IMR-90 (cell line): ENCODE data around the gene NPM1. TPM values are rescaled to one million over a fixed set of nuclear protein-coding genes. Genes with fewer than 3 reads are reported as not detected.

Experiments used
- ATAC-seq: fragments of 200-7000 bp; cut with Tn5 transposase; 2 replicates; pipeline ENCODE4 v1.9.1; 2020; ENCODE audit warnings: low read depth, mild to moderate bottlenecking, moderate library complexity
- BruUV-seq: library from RNA; stranded (reverse); fragments of 400-500 nt; replicated peaks from 2 replicates; lab custom pipeline; 2021; lab: Mats Ljungman, UMichigan
- CTCF ChIA-PET: fragments of 300-600 bp; formaldehyde crosslinking; extraction: SDS; loops from one replicate; lab custom pipeline; 2021; ENCODE audit warnings: antibody characterized with exemption; lab: Yijun Ruan, JAX
- POLR2A ChIA-PET: fragments of 300-600 bp; sonication (Branson Sonifier 250); formaldehyde crosslinking; loops from one replicate; lab custom pipeline; 2022; ENCODE audit warnings: antibody characterized with exemption; ENCODE audit not compliant: unreplicated experiment; lab: Charles Lee
- DNase-seq: peaks from one replicate; pipeline ENCODE4 v3.0.0; 2013
- H2AFZ ChIP-seq: replicated peaks from 2 replicates; pipeline ENCODE3; 2013; ENCODE audit warnings: low read length, mild to moderate bottlenecking; ENCODE audit not compliant: poor library complexity
- H2AK5ac ChIP-seq: 2 replicates; pipeline ENCODE4 v1.6.1; 2013; ENCODE audit warnings: low read depth, low read length, inconsistent platforms
- H2AK9ac ChIP-seq: replicated peaks from 2 replicates; pipeline ENCODE3; 2013; ENCODE audit warnings: mild to moderate bottlenecking, low read depth, low read length, moderate library complexity; ENCODE audit not compliant: poor library complexity
- H2BK120ac ChIP-seq: 2 replicates; pipeline ENCODE4 v1.6.1; 2013; ENCODE audit warnings: low read depth, low read length, inconsistent platforms
- H2BK15ac ChIP-seq: 3 replicates; pipeline ENCODE4 v1.6.1; 2013; ENCODE audit warnings: low read depth, low read length, inconsistent platforms
- H2BK20ac ChIP-seq: 2 replicates; pipeline ENCODE4 v1.6.1; 2013; ENCODE audit warnings: low read depth, mild to moderate bottlenecking, inconsistent platforms, low read length, moderate library complexity
- H2BK5ac ChIP-seq: 2 replicates; pipeline ENCODE4 v1.6.1; 2013; ENCODE audit warnings: mild to moderate bottlenecking, low read depth, low read length, inconsistent platforms; ENCODE audit not compliant: poor library complexity, severe bottlenecking
- H3K14ac ChIP-seq: replicated peaks from 2 replicates; pipeline ENCODE4 v1.6.1; 2013; ENCODE audit warnings: low read depth, low read length, inconsistent platforms
- H3K18ac ChIP-seq: 2 replicates; pipeline ENCODE4 v1.6.1; 2013; ENCODE audit warnings: low read depth, low read length, control low read depth
- H3K23ac ChIP-seq: 2 replicates; pipeline ENCODE4 v1.6.1; 2013; ENCODE audit warnings: low read depth, low read length, inconsistent platforms
- H3K27ac ChIP-seq: 2 replicates; pipeline ENCODE4 v1.5.1; 2013; ENCODE audit warnings: mild to moderate bottlenecking, control low read depth, low read length; ENCODE audit not compliant: insufficient read depth
- H3K27me3 ChIP-seq: 2 replicates; pipeline ENCODE4 v1.6.1; 2013; ENCODE audit warnings: low read length; ENCODE audit not compliant: control insufficient read depth, insufficient read depth
- H3K36me3 ChIP-seq: 2 replicates; pipeline ENCODE4 v1.6.1; 2013; ENCODE audit warnings: low read length, mixed read lengths; ENCODE audit not compliant: control insufficient read depth, insufficient read depth
- H3K4ac ChIP-seq: 2 replicates; pipeline ENCODE4 v1.6.1; 2013; ENCODE audit warnings: low read depth, low read length, inconsistent platforms
- H3K4me1 ChIP-seq: 2 replicates; pipeline ENCODE4 v1.6.1; 2013; ENCODE audit warnings: low read length, mixed read lengths; ENCODE audit not compliant: control insufficient read depth, insufficient read depth
- H3K4me2 ChIP-seq: 2 replicates; pipeline ENCODE4 v1.6.1; 2013; ENCODE audit warnings: low read depth, mild to moderate bottlenecking, control low read depth, low read length, moderate library complexity
- H3K4me3 ChIP-seq: 2 replicates; pipeline ENCODE4 v1.5.1; 2013; ENCODE audit warnings: low read depth, mild to moderate bottlenecking, control low read depth, low read length, moderate library complexity; ENCODE audit not compliant: insufficient read depth
- H3K56ac ChIP-seq: 2 replicates; pipeline ENCODE4 v1.6.1; 2013; ENCODE audit warnings: low read length, inconsistent platforms; ENCODE audit not compliant: insufficient read depth; ENCODE audit errors: extremely low read depth
- H3K79me1 ChIP-seq, 2 experiments: 2 replicates each; pipeline ENCODE4 v1.6.1; 2013; ENCODE audit warnings: low read length in 2 of 2, inconsistent platforms in 1 of 2, low read depth in 1 of 2
- H3K9ac ChIP-seq: 2 replicates; pipeline ENCODE4 v1.6.1; 2013; ENCODE audit warnings: low read depth, low read length, control low read depth
- H3K9me1 ChIP-seq: 2 replicates; pipeline ENCODE4 v1.6.1; 2013; ENCODE audit warnings: low read length, inconsistent platforms; ENCODE audit not compliant: insufficient read depth
- H3K9me3 ChIP-seq: 2 replicates; pipeline ENCODE4 v1.6.1; 2013; ENCODE audit warnings: low read length; ENCODE audit not compliant: control insufficient read depth, insufficient read depth
- H4K20me1 ChIP-seq: 2 replicates; pipeline ENCODE4 v1.6.1; 2013; ENCODE audit warnings: low read length, inconsistent platforms; ENCODE audit not compliant: insufficient read depth
- H4K5ac ChIP-seq: 2 replicates; pipeline ENCODE4 v1.6.1; 2013; ENCODE audit warnings: mild to moderate bottlenecking, low read depth, low read length, control low read depth
- H4K8ac ChIP-seq, 2 experiments: 2 replicates each; pipeline ENCODE4 v1.6.1; 2013; ENCODE audit warnings: low read depth in 2 of 2, low read length in 2 of 2, control low read depth in 1 of 2, inconsistent platforms in 1 of 2
- H4K91ac ChIP-seq: 2 replicates; pipeline ENCODE4 v1.6.1; 2013; ENCODE audit warnings: low read depth, low read length, inconsistent platforms; ENCODE audit not compliant: insufficient read depth
- BHLHE40 ChIP-seq: fragments of 150-350 bp; IDR thresholded peaks from 2 replicates; pipeline ENCODE4 v1.6.1; 2016; ENCODE audit warnings: mild to moderate bottlenecking, low read depth, low read length
- CEBPB ChIP-seq: IDR thresholded peaks from 2 replicates; pipeline ENCODE4 v1.6.1; 2012; ENCODE audit warnings: low read depth, low read length, improper control_type of control experiment
- CHD1 ChIP-seq: IDR thresholded peaks from 2 replicates; pipeline ENCODE4 v1.6.1; 2012; ENCODE audit warnings: low read depth, low read length, improper control_type of control experiment
- FOS ChIP-seq: fragments of 150-350 bp; IDR thresholded peaks from 2 replicates; pipeline ENCODE4 v1.6.1; 2016; ENCODE audit warnings: low read depth, low read length
- MAFK ChIP-seq: IDR thresholded peaks from 2 replicates; pipeline ENCODE4 v1.6.1; 2012; ENCODE audit warnings: low read depth, low read length, improper control_type of control experiment
- MAZ ChIP-seq: IDR thresholded peaks from 2 replicates; pipeline ENCODE4 v1.6.1; 2012; ENCODE audit warnings: low read depth, mild to moderate bottlenecking, low read length, improper control_type of control experiment, moderate library complexity, borderline replicate concordance
- MXI1 ChIP-seq: IDR thresholded peaks from 2 replicates; pipeline ENCODE4 v1.6.1; 2012; ENCODE audit warnings: low read depth, mild to moderate bottlenecking, low read length, moderate library complexity, borderline replicate concordance
- NFE2L2 ChIP-seq: fragments of 150-350 bp; IDR thresholded peaks from 2 replicates; pipeline ENCODE4 v1.6.1; 2016; ENCODE audit warnings: low read depth, mild to moderate bottlenecking, low read length
- POLR2A ChIP-seq: IDR thresholded peaks from 2 replicates; pipeline ENCODE4 v1.6.1; 2012; ENCODE audit warnings: mild to moderate bottlenecking, low read depth, low read length
- RAD21 ChIP-seq: IDR thresholded peaks from 2 replicates; pipeline ENCODE4 v1.6.1; 2012; ENCODE audit warnings: low read length, improper control_type of control experiment
- RCOR1 ChIP-seq: IDR thresholded peaks from 2 replicates; pipeline ENCODE4 v1.6.1; 2012; ENCODE audit warnings: mild to moderate bottlenecking, low read length, improper control_type of control experiment; ENCODE audit not compliant: insufficient replicate concordance
- RFX5 ChIP-seq: IDR thresholded peaks from 2 replicates; pipeline ENCODE4 v1.8.0; 2012; ENCODE audit warnings: low read depth, mild to moderate bottlenecking, low read length, moderate library complexity
- SMC3 ChIP-seq: fragments of 150-350 bp; IDR thresholded peaks from 2 replicates; pipeline ENCODE4 v1.6.1; 2016; ENCODE audit warnings: low read depth, mild to moderate bottlenecking, antibody characterized with exemption, low read length, moderate library complexity
- USF2 ChIP-seq: fragments of 150-350 bp; IDR thresholded peaks from 2 replicates; pipeline ENCODE4 v1.6.1; 2017; ENCODE audit warnings: mild to moderate bottlenecking, antibody characterized with exemption, low read length, low read depth
- WGBS, 2 experiments: methylation state at CpG; one replicate each; pipeline versions ENCODE4 v1.1.5 to v1.1.7; 2013; ENCODE audit warnings: missing lambda C conversion rate in 2 of 2; ENCODE audit not compliant: insufficient read length in 1 of 2; ENCODE audit errors: extremely low coverage in 2 of 2; 5-methylcytosine and 5-hydroxymethylcytosine counted together
- dilution Hi-C: fragments of 300-500 bp; cut with HindIII; formaldehyde crosslinking; loops from one replicate; pipeline ENCODE4 v1.14.3; 2018; ENCODE audit warnings: low sequenced_read_pairs; ENCODE audit not compliant: unreplicated experiment
- in situ Hi-C: fragments of 300-500 bp; cut with MboI; formaldehyde crosslinking; loops from 3 replicates; pipeline ENCODE4 v1.14.3; 2019; ENCODE audit warnings: low sequenced_read_pairs, inconsistent platforms, mixed read lengths
- intact Hi-C: fragments of 100-400 bp; cut with micrococcal nuclease; formaldehyde crosslinking; loops from 2 replicates; pipeline ENCODE4 v1.10.0; 2022
- polyA plus RNA-seq, 3 experiments: library from polyadenylated mRNA; depleted of rRNA; stranded (reverse); fragments of >200 nt; gene quantifications; 2 replicates each; pipeline ENCODE4 v1.2.3, GENCODE V29; 2012; ENCODE audit warnings: low replicate concordance in 1 of 3
- total RNA-seq: library from RNA; depleted of rRNA; stranded (reverse); fragments of >200 nt; gene quantifications from 2 replicates; pipeline ENCODE4 v1.2.3, GENCODE V29; 2012
- TF ChIP-seq, protein P1 (sequence below): conservative IDR thresholded peaks from 2 replicates; pipeline ENCODE4 v1.5.1; 2012; ENCODE audit warnings: mild to moderate bottlenecking, low read depth, low read length, improper control_type of control experiment

NPM1 gene
- total and polyA plus RNA-seq, 2 of the 4 experiments (the other 2 are of a cell fraction), result 856 to 929 TPM

- Histone ChIP-seq H4K91ac (no peak overlapping the region), H3K36me3 (no peaks in the 10 kb centered on the region), H2BK20ac (no peak overlapping the region), H3K18ac (no peak overlapping the region), H3K56ac (no peak overlapping the region), H3K9me3 (no peaks in the 10 kb centered on the region), H3K9me1 (no peaks in the 10 kb centered on the region), H4K8ac (no peak overlapping the region), H2AK5ac (no peak overlapping the region), H3K14ac (no peak overlapping the region), H3K4me2 (no peak overlapping the region), H2BK120ac (no peak overlapping the region), H2AK9ac (no peak overlapping the region), H3K27me3 (no peaks in the 10 kb centered on the region; the same call in 1 of the 2 replicates), H4K5ac (no peak overlapping the region), H2AFZ (no peak overlapping the region), H2BK5ac (no peak overlapping the region), H3K4me1 (peaks cover 2% of the 10 kb centered on the region; the same call in 1 of the 2 replicates), H3K4me3 (no peak overlapping the region), H3K79me1 (no peaks in the 10 kb centered on the region; a peak in 1 of 4 replicates), H3K4ac (no peak overlapping the region), H2BK15ac (no peak overlapping the region), H3K9ac (no peak overlapping the region), H3K23ac (no peak overlapping the region), H4K20me1 (peaks cover 23% of the 10 kb centered on the region), H3K27ac (no peak overlapping the region)
- DNase-seq (no peak), ATAC-seq (no peak)
- WGBS, 2 experiments, result 93% methylated on average over 11 of the region's 26 CpGs; no CpG with 5 or more reads in 1 of the 2 experiments
- in situ Hi-C loops, result loop anchor here (25.0 kb wide), 2 partner anchors 764 to 864 kb away; partner anchors contain the start of genes EFCAB9, STK10 and UBTD2
- intact Hi-C loops, result loop anchor here (5.0 kb wide), 1 partner anchor 99 kb away; no protein-coding TSS in a partner anchor
- POLR2A ChIA-PET, result no interaction called here
- CTCF ChIA-PET, result no interaction called here
- no TSS peak for BruUV-seq
- dilution Hi-C loops, result no loop called here
- no peak for TF ChIP-seq SMC3
- TF ChIP-seq FOS, result no peak
- TF ChIP-seq, protein P1, sequence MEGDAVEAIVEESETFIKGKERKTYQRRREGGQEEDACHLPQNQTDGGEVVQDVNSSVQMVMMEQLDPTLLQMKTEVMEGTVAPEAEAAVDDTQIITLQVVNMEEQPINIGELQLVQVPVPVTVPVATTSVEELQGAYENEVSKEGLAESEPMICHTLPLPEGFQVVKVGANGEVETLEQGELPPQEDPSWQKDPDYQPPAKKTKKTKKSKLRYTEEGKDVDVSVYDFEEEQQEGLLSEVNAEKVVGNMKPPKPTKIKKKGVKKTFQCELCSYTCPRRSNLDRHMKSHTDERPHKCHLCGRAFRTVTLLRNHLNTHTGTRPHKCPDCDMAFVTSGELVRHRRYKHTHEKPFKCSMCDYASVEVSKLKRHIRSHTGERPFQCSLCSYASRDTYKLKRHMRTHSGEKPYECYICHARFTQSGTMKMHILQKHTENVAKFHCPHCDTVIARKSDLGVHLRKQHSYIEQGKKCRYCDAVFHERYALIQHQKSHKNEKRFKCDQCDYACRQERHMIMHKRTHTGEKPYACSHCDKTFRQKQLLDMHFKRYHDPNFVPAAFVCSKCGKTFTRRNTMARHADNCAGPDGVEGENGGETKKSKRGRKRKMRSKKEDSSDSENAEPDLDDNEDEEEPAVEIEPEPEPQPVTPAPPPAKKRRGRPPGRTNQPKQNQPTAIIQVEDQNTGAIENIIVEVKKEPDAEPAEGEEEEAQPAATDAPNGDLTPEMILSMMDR, result no peak
- TF ChIP-seq USF2, result no peak
- no peak for TF ChIP-seq RAD21
- no peak for TF ChIP-seq BHLHE40
- no peak for TF ChIP-seq NFE2L2
- no peak for TF ChIP-seq MXI1
- TF ChIP-seq RFX5, result no peak
- no peak for TF ChIP-seq RCOR1
- TF ChIP-seq CEBPB, result no peak
- no peak for TF ChIP-seq POLR2A
- no peak for TF ChIP-seq CHD1
- TF ChIP-seq MAZ, result no peak
- no peak for TF ChIP-seq MAFK
Observed at GRCh38 chr5:171422902-171423663, 35.4 kb downstream of the NPM1 start.
